ENCODE data around the gene PDLIM1. TPM values are rescaled to one million over a fixed set of nuclear protein-coding genes. Genes with fewer than 3 reads are reported as not detected.
"Not testable (repeated sequence)": the region's sequence is repeated elsewhere in the genome, so short reads cannot be mapped to it uniquely, and the experiment has no call there.

The PDLIM1 gene
- total RNA-seq, 1 donor from 2014 or later = 41.1 TPM

- not testable (repeated sequence) for DNase-seq
Measured at GRCh38 chr10:95240096-95240495, 50.7 kb downstream of the PDLIM1 start.

- no peak for DNase-seq
Measured at GRCh38 chr10:95237376-95238170, 53.2 kb downstream of the PDLIM1 start.

- no peak for DNase-seq
Measured at GRCh38 chr10:95236068-95236903, 54.5 kb downstream of the PDLIM1 start.

- no peak for DNase-seq
Measured at GRCh38 chr10:95235676-95236067, 55.1 kb downstream of the PDLIM1 start.

GRCh38 chr10:95234951-95235350, 55.9 kb downstream of the PDLIM1 start:
- DNase-seq = no peak

- DNase-seq = no peak
Measured at GRCh38 chr10:95233377-95234034, 57.3 kb downstream of the PDLIM1 start.

GRCh38 chr10:95230677-95231586, 59.9 kb downstream of the PDLIM1 start:
- peak; percentile 74 for DNase-seq

- no peak for DNase-seq
Measured at GRCh38 chr10:95229724-95230627, 60.8 kb downstream of the PDLIM1 start.

- not testable (repeated sequence) for DNase-seq
Measured at GRCh38 chr10:95228934-95229723, 61.7 kb downstream of the PDLIM1 start.

GRCh38 chr10:95225136-95225535, 65.7 kb downstream of the PDLIM1 start:
- no peak for DNase-seq

- DNase-seq = peak; percentile 19
Measured at GRCh38 chr10:95221124-95221523, 69.7 kb downstream of the PDLIM1 start.

- no peak for DNase-seq
Measured at GRCh38 chr10:95220539-95220938, 70.3 kb downstream of the PDLIM1 start.

- no peak for DNase-seq
Measured at GRCh38 chr10:95217476-95217875, 73.3 kb downstream of the PDLIM1 start.

- no peak for DNase-seq
Measured at GRCh38 chr10:95214793-95215192, 76.0 kb downstream of the PDLIM1 start.

- DNase-seq = no peak
Measured at GRCh38 chr10:95214369-95214768, 76.4 kb downstream of the PDLIM1 start.

GRCh38 chr10:95211606-95212279, 79.1 kb downstream of the PDLIM1 start:
- DNase-seq = no peak

- DNase-seq = no peak
Measured at GRCh38 chr10:95209509-95210127, 81.2 kb downstream of the PDLIM1 start.

GRCh38 chr10:95208702-95209391, 82.0 kb downstream of the PDLIM1 start:
- no peak for DNase-seq

Data from tongue (tissue), 2 donors.